B cell (primary cell): ENCODE data around the gene RCC1. TPM values are rescaled to one million over a fixed set of nuclear protein-coding genes. Genes with fewer than 3 reads are reported as not detected.
"Not testable (repeated sequence)": the region's sequence is repeated elsewhere in the genome, so short reads cannot be mapped to it uniquely, and the experiment has no call there.

Experiments
- ATAC-seq: fragments of 200-7000 bp; cut with Tn5 transposase; one replicate; pipeline ENCODE4 v1.10.0; 2021; ENCODE audit warnings: low read depth, mild to moderate bottlenecking, moderate number of reproducible peaks, moderate library complexity
- CTCF ChIA-PET: fragments of 350-600 bp; sonication (Branson Sonifier 250); formaldehyde crosslinking; loops from one replicate; lab custom pipeline; 2021; ENCODE audit warnings: antibody characterized with exemption, inconsistent platforms; lab: Charles Lee
- POLR2A ChIA-PET: fragments of 350-600 bp; sonication (Branson Sonifier 250); formaldehyde crosslinking; loops from one replicate; lab custom pipeline; 2021; ENCODE audit warnings: antibody characterized with exemption; lab: Charles Lee
- DNase-seq: peaks from one replicate; pipeline ENCODE4 v3.0.0; 2013
- H2AFZ ChIP-seq: 2 replicates; pipeline ENCODE4 v1.6.1; 2012; ENCODE audit warnings: mild to moderate bottlenecking, low read depth, low read length; ENCODE audit not compliant: insufficient read depth, poor library complexity, severe bottlenecking
- H3K27ac ChIP-seq, 2 donors: 1 replicate in 1 of 2; 2 replicates in 1 of 2; pipeline ENCODE4 v1.5.1; 2012 to 2013; ENCODE audit warnings: low read length in 2 of 2, mild to moderate bottlenecking in 2 of 2, moderate library complexity in 1 of 2
- H3K27me3 ChIP-seq, 4 experiments: fragments of 200-600 bp in 1 of 4; sonication (generic) in 1 of 4; replicated peaks in 1 of 4; 1 replicate in 2 of 4; 2 replicates in 2 of 4; pipeline versions ENCODE4 v1.6.1 to v1.7.0; 2013 to 2016; ENCODE audit warnings: low read length in 3 of 4, mild to moderate bottlenecking in 2 of 4, mixed read lengths in 1 of 4, moderate library complexity in 1 of 4; ENCODE audit not compliant: insufficient read depth in 4 of 4, control insufficient read depth in 3 of 4; ENCODE audit errors: control extremely low read depth in 1 of 4
- H3K36me3 ChIP-seq, 2 experiments: replicated peaks in 1 of 2; 1 replicate in 1 of 2; 2 replicates in 1 of 2; pipeline versions ENCODE4 v1.6.1 to v1.7.1; 2013; ENCODE audit warnings: low read length in 1 of 2; ENCODE audit not compliant: insufficient read depth in 2 of 2, control insufficient read depth in 1 of 2; ENCODE audit errors: control extremely low read depth in 1 of 2, extremely low read depth in 1 of 2
- H3K4me1 ChIP-seq, 2 donors: fragments of 200-600 bp in 1 of 2; sonication (generic) in 1 of 2; 1 replicate in 1 of 2; 2 replicates in 1 of 2; pipeline versions ENCODE4 v1.5.1 to v1.6.1; 2013 to 2017; ENCODE audit warnings: low read length in 2 of 2; ENCODE audit not compliant: control insufficient read depth in 2 of 2, insufficient read depth in 2 of 2
- H3K4me2 ChIP-seq: replicated peaks from 2 replicates; pipeline ENCODE3; 2012; ENCODE audit warnings: mild to moderate bottlenecking, low read depth, low read length; ENCODE audit not compliant: poor library complexity, severe bottlenecking
- H3K4me3 ChIP-seq, 5 experiments: fragments of 200-600 bp in 1 of 5; sonication (generic) in 1 of 5; 1 replicate in 3 of 5; 2 replicates in 2 of 5; pipeline versions ENCODE4 v1.5.1 to v1.7.0; 2011 to 2016; ENCODE audit warnings: low read length in 4 of 5, mild to moderate bottlenecking in 4 of 5, low read depth in 2 of 5, control low read depth in 1 of 5, moderate library complexity in 1 of 5; ENCODE audit not compliant: insufficient read depth in 1 of 5; ENCODE audit errors: control extremely low read depth in 1 of 5, extremely low read depth in 1 of 5
- H3K79me2 ChIP-seq: fragments of 200-600 bp; sonication (generic); one replicate; pipeline ENCODE4 v1.6.0; 2016; ENCODE audit warnings: low read length; ENCODE audit not compliant: control insufficient read depth, insufficient read depth
- H3K9ac ChIP-seq: fragments of 200-600 bp; sonication (generic); 2 replicates; pipeline ENCODE4 v1.6.1; 2017; ENCODE audit warnings: mild to moderate bottlenecking, low read length, moderate library complexity
- H3K9me3 ChIP-seq, 3 donors: one replicate each; pipeline versions ENCODE4 v1.6.1 to v1.7.1; 2013; ENCODE audit warnings: low read length in 2 of 3; ENCODE audit not compliant: control insufficient read depth in 2 of 3, insufficient read depth in 1 of 3; ENCODE audit errors: control extremely low read depth in 1 of 3
- H4K20me1 ChIP-seq: 2 replicates; pipeline ENCODE4 v1.6.0; 2012; ENCODE audit warnings: mild to moderate bottlenecking, low read length; ENCODE audit not compliant: insufficient read depth, control insufficient read depth, poor library complexity, severe bottlenecking
- H3K27ac Mint-ChIP-seq: one replicate; pipeline ENCODE4 v1.8.0; 2021; ENCODE audit warnings: mixed read lengths
- H3K27me3 Mint-ChIP-seq: one replicate; pipeline ENCODE4 v1.8.0; 2021; ENCODE audit warnings: mixed read lengths
- H3K4me1 Mint-ChIP-seq: one replicate; pipeline ENCODE4 v1.8.0; 2021; ENCODE audit warnings: mixed read lengths
- H3K4me3 Mint-ChIP-seq: one replicate; pipeline ENCODE4 v1.8.0; 2021; ENCODE audit warnings: mixed read lengths
- H3K9me3 Mint-ChIP-seq: one replicate; pipeline ENCODE4 v1.8.0; 2022; ENCODE audit warnings: mixed read lengths; ENCODE audit not compliant: insufficient read depth
- EZH2 ChIP-seq: IDR thresholded peaks from 2 replicates; pipeline ENCODE4 v1.6.1; 2012; ENCODE audit warnings: borderline replicate concordance, low read depth, mild to moderate bottlenecking, moderate library complexity, low read length; ENCODE audit not compliant: insufficient read depth, poor library complexity, severe bottlenecking
- WGBS: methylation state at CpG from one replicate; pipeline ENCODE4 v1.1.5; 2013; ENCODE audit warnings: missing lambda C conversion rate; ENCODE audit not compliant: insufficient coverage; 5-methylcytosine and 5-hydroxymethylcytosine counted together
- intact Hi-C: fragments of 100-400 bp; cut with micrococcal nuclease; formaldehyde crosslinking; loops from one replicate; pipeline ENCODE4 v1.10.0; 2022
- polyA plus RNA-seq: library from polyadenylated mRNA; depleted of rRNA; stranded (reverse); fragments of >200 nt; gene quantifications from 2 replicates; pipeline ENCODE4 v1.2.3, GENCODE V29; 2012
- total RNA-seq, 2 donors: library from RNA; stranded (reverse); fragments of 120-200 nt in 1 of 2; gene quantifications; 1 replicate in 1 of 2; 2 replicates in 1 of 2; pipeline versions ENCODE4 v1.2.3 to v1.2.4, GENCODE V29; 2013 to 2022
- TF ChIP-seq, protein P1 (sequence below): fragments of 200-600 bp; IDR thresholded peaks from one replicate; pipeline ENCODE4 v1.8.0; 2022; ENCODE audit warnings: antibody characterized with exemption, mild to moderate bottlenecking

Gene RCC1
- total and polyA plus RNA-seq, 2 donors (not counting 1 experiment from before 2014, with no cell fraction given), result 9.7 to 17.5 TPM

DNA sequence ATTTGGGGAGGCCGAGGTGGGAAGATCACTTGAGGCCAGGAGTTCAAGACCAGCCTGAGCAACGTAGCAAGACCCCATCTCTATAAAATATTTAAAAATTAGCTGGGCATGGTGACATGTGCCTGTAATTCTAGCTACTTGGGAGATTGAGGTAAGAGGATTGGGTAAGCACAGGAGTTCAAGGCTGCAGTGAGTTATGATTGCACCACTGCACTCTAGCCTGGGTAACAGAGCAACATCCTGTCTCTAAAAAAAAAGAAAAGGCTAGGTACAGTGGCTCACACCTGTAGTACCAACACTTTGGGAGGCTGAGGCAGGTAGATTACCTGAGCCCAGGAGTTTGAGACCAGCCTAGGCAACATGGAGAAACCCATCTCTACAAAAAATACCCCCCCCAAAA is 35.7 kb upstream of the RCC1 start:
- ATAC-seq, result no peak
- Histone ChIP-seq H3K4me1 (no peaks in the 10 kb centered on the region), H3K36me3 (peaks cover 1 to 31% of the 10 kb centered on the region in 2 experiments), H4K20me1 (no peaks in the 10 kb centered on the region), H3K4me3 (no peak overlapping the region), H3K27me3 (no peaks in the 10 kb centered on the region), H2AFZ (no peak overlapping the region), H3K27ac (no peak overlapping the region), H3K9me3 (no peaks in the 10 kb centered on the region), H3K9ac (no peak overlapping the region), H3K4me2 (no peak overlapping the region), H3K79me2 (no peaks in the 10 kb centered on the region)
- H3K27me3 Mint-ChIP-seq, result no peaks in the 10 kb centered on the region
- CTCF ChIA-PET, result no interaction called here
- no peaks in the 10 kb centered on the region for H3K9me3 Mint-ChIP-seq
- TF ChIP-seq, protein P1, sequence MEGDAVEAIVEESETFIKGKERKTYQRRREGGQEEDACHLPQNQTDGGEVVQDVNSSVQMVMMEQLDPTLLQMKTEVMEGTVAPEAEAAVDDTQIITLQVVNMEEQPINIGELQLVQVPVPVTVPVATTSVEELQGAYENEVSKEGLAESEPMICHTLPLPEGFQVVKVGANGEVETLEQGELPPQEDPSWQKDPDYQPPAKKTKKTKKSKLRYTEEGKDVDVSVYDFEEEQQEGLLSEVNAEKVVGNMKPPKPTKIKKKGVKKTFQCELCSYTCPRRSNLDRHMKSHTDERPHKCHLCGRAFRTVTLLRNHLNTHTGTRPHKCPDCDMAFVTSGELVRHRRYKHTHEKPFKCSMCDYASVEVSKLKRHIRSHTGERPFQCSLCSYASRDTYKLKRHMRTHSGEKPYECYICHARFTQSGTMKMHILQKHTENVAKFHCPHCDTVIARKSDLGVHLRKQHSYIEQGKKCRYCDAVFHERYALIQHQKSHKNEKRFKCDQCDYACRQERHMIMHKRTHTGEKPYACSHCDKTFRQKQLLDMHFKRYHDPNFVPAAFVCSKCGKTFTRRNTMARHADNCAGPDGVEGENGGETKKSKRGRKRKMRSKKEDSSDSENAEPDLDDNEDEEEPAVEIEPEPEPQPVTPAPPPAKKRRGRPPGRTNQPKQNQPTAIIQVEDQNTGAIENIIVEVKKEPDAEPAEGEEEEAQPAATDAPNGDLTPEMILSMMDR, result no peak
- TF ChIP-seq EZH2, result no peak
- no peak overlapping the region for H3K27ac Mint-ChIP-seq
- no peaks in the 10 kb centered on the region for H3K4me1 Mint-ChIP-seq
- no peak overlapping the region for H3K4me3 Mint-ChIP-seq
- intact Hi-C loops, result no loop called here
- no CpG with 5 or more reads among the region's 2 CpGs for WGBS
- POLR2A ChIA-PET, result interaction anchor here (0.6 kb wide), 1 partner anchor 48 kb away, joined by 4 read pairs; no protein-coding TSS in a partner anchor
- DNase-seq, result no peak

DNA sequence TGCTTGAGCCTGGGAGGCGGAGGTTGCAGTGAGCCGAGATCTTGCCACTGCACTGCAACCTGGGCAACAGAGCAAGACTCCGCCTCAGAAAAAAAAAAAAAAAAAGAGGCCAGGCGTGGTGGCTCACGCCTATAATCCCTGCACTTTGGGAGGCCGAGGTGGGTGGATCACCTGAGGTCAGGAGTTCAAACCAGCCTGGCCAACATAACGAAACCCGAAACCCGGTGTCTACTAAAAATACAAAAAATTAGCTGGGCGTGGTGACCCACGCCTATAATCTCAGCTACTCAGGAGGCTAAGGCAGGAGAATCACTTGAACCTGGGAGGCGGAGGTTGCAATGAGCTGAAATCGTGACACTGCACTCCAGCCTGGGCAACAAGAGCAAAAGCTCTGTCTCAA is 26.3 kb upstream of the RCC1 start:
- H3K4me1 ChIP-seq, H3K4me1 Mint-ChIP-seq, H3K27me3 ChIP-seq, H3K9me3 Mint-ChIP-seq, H3K27ac ChIP-seq, H3K4me2 ChIP-seq, H3K27me3 Mint-ChIP-seq, H2AFZ ChIP-seq, ATAC-seq, POLR2A ChIA-PET, intact Hi-C loops, H3K9me3 ChIP-seq, H3K4me3 ChIP-seq, H3K79me2 ChIP-seq, H4K20me1 ChIP-seq, H3K9ac ChIP-seq, H3K4me3 Mint-ChIP-seq, DNase-seq, H3K27ac Mint-ChIP-seq: not testable (repeated sequence)
- 86% methylated on average over 11 of the region's 13 CpGs for WGBS
- H3K36me3 ChIP-seq, result peaks cover 5 to 48% of the 10 kb centered on the region in 2 experiments
- CTCF ChIA-PET, result interaction anchor here (0.6 kb wide), 1 partner anchor 113 kb away, joined by 3 read pairs; no protein-coding TSS in a partner anchor
